NCI-H345 treated with DMSO at 0.1 percent for 48 hours (cell line): Measurements from ENCODE around the gene GALNT17.
"Not testable (repeated sequence)": the region's sequence is repeated elsewhere in the genome, so short reads cannot be mapped to it uniquely, and the experiment has no call there.

Experiments
- DNase-seq: peaks from one replicate; lab custom pipeline; 2025; ENCODE audit not compliant: unreplicated experiment; lab: John Stamatoyannopoulos, UW

The GALNT17 gene

DNA sequence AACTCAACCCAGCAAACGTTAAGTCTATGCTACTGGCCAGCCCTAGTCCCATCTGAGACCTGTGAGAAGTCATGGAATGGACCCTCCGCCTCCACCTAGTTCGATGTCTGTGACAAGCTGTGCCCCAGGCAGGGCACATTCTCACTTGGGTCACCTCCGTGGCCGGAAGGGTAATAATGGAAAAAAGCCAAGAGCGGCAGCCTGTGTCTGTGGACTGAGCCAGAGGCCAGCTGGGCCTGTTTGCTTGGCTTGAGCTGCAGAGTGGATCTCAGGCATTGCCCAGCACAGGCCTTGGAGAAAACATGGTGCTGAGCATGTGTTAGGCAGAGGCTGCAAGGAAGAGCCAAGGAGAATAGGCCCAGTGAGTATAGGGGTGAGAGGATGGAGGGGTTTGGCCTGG is 97.8 kb downstream of the GALNT17 start:
- DNase-seq = no peak

DNA sequence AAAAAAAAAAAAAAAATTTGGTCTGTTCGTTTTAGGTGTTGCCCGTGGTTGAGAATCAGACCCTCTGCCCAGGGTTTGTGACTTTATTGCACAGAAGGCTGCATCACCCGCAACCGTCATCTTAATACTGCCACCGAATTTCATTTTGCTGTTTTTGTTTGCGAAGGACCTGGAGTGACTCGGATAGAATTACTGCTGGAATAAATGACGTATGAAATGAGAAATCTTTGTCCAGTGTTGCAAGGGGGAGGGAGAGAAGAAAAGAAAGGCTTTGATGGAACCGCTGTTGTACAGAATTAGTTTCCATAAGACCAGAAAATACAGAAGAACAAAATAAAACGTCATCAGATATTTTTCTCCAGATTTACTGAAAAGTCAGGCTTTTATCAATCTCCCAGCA is 103.3 kb downstream of the GALNT17 start:
- no peak for DNase-seq

DNA sequence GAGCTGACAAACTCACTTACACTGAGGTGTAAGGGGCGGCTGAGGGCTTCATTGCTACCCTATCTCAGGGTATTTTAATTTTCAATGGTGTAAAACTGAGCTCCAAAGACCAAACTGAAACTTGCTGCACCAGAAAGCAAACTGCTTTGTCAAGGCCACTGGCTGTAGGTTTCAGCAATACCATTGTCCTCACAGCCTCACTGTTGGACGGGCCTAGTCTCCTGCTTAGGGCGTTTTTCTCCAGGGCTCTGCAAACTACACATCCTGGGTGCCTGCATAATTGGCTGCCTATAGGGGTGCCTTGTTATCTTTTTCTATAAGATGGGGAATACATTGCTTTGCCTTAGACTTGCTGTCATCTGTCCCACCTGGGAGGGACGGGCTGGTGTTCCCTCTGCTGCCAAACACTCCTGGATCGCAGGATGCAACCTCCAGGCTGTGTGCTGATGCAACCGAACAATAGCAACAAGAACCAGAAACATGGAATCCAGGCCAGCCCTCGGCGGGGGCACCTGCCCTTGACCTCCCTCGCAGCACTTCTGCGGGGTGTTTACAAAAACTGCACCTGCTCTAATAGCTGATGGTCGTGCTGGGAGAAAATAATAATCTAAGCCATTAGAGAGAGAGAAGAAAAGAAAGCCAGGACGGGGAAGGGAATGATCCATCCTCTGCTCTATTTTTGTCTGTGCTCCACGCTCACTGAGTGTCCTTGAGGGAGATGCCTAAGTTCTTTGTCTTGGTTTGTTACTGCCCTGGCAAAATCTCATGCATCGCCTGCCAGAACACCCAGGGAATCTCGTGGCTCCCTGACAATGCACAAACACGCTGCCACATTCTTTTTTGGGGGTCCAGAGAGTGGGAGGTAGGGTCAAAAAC is 104.5 kb downstream of the GALNT17 start:
- DNase-seq = no peak

DNA sequence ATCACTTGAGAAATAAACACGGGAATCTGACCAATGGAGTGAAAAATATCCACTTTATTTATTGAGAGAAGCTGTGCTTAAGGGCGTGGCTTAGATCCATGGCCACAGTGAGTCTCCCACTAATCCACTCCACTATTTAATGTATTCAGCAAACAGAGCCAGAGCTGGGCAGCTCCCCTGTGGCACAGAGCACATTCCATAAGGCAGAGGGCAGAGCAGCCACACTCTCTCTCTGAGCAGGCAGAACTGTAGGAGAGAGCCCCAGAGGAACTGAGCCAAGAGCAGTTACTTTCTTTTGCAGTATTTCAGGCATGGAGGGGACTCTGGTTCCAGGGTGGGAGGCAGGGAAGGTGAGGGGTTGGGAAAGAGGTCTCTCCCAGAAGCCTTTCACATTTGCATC is 106.0 kb downstream of the GALNT17 start:
- DNase-seq = no peak

DNA sequence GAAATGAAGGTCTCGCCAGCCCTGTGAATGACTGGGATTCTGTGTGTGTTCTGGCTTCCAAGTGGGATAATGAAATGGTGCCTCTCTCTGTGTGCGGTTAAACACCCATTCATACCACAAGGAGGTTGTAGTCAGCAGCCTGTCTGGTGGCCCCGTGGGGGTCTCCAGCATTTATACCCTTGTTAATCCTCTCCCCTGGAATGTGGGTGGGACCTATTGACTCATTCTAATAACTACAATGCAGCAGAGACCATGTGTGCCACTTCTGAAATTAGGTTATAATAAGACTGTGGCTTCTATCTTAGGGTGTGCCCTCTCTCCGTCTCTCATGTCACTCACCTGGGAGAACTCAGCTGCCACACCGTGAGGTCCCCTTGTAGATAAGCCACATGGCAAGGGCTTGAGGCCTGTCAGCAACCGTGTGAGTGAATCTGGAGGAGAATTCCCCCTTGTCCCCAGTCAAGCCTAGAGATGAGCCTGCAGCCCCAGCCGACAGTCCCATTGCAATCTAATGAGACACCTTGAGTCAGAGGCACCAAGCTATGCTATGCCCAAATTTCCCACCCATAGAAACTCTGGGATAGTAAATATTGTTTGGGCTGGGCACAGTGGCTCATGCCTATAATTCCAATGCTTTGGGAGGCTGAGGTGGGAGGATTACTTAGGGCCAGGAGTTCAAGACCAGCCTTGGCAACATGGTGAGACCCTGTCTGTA is 106.8 kb downstream of the GALNT17 start:
- DNase-seq = no peak

DNA sequence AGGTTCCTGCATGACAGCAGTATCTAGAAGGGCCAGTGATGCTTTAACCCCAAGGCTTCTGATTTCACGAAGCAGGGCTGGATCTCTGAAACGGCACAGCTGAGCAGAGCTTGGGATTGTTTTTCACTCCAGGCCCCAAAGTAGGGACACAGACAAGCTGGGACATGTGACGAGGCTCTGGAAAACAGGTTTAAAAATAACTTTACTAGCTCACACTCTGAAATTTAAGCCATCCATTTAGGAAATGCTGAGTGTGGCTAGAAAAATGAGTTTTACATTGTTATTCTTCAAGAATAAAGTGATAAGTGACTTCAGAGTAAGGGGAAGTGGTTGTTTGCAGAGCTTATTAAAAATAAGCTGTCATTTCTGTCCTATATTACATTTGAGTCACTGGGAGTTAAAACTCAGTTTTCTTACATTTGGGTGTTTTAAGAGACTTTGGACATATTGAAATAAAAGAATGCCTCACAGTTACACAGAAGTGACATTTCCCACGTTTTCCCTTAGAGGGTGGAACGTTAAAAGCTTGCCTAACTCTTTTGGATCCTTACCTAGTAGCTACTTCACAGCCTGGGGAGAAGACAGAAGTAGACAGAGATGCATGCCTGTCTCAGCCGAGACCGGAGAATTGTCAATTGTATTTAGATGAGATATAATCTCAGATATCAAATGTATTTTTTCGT is 107.8 kb downstream of the GALNT17 start:
- DNase-seq = no peak

DNA sequence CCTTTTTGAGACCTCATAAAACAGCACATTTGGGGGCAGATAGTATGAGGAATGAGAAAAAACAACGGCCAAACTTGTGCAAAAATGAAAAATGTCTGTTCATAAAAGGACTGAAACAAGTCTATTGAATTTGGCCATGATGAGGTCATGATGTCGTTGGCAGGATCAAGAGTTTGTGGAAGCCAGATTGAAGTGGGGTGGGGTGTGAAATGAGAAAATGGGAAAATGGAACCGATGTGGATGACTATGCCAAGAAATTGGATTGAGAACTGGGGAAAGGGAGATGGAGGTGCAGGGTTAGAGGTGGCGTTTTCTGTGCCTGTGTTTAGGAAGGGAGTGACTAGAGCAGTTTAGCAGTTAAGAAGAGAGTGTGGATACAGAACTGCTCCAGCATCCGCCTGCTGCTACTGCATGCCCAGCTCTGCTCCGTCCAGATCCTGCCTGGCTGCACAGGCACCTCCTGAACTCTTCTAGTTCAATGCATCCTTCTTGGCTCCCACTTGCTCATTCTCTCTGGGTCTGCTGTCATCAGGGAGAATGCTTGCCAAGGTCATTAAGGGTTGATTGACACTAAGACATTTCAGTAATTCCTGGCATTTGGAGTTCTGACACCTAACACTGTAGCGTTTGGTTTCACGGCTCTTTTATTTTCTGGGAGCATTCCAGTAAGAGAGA is 111.9 kb downstream of the GALNT17 start:
- DNase-seq = no peak

DNA sequence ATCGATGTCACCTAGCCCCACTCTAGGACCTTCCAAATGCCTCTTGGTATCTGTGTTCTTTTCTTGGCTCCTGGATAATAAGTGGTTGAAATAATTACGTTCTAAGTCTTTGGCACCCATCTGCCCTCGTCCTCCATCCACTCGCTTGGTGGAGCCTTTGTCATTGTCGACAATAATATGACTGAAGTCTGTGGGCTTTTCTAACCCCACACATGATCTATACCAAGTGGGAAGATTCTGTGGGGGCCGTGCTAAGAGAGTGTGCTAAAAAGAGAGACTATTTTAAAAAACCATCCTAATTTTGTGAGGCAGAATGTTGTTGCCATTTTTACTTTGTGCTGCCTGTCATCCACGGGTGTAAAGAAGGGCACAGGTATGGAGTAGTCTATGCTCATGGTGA is 113.1 kb downstream of the GALNT17 start:
- no peak for DNase-seq

DNA sequence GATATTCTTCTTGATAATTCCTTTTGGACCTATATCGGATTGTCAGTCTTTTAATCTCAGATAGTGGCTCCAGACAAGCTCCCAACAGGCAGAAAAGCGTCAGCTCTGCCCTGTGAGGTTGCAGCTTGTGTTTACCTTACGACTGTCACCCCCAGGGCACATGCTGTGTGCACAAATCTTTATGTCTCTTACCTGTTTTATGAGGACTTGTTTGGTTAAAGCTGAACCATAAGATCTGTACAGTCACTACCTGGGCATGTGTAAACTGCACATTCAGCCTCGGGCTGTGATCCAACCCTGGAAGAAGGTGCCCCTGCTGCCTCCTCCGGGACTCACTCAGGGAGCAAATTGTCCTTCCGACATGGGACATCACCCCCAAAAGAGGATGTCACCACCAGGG is 119.8 kb downstream of the GALNT17 start:
- no peak for DNase-seq

DNA sequence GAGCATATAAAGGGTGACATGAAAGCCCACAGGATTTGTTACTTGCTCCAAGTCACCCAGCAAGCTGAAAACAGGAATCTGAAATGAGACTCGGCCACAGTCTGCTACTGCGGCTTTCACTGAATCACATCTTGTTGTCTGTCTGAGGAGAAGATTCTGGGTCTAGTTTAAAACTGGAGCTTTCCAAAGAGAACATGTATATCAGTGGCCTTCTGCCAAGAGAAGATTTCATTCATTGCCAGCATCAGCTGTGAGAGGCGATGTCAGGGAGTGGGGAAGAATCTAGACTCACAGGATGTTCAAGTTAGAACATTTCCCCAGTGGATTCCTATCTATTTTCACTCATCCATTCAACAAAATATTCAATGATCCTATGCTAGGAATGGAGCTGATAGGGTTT is 122.8 kb downstream of the GALNT17 start:
- DNase-seq = no peak

DNA sequence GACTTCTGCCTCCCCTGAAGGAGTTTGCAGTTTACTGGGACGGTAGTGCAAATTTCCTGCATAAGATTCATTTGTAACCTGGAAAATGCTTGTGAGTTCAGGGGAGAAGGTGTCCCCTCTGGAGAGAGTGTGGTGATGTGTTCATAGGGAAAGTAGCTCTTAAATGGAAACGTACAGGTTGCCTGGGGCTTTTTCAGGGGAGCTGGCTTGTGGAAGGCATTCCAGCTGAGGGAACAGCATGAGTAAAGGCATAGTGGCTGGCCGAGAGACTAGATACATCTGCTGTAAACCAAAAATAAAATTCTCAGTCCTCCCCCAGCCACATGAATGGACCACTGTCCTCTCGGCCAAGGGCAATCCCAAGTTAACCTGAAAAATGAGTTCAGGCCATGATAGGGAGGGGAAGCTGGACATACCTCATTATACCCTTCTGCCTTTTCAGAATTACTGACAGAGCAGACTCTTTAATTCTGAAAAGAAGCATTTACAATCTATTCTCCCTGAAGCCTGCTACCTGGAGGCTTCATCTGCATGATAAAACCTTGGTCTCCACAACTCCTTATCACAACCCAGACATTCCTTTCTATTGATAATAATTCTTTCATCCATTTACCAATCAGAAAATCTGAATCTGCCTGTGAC is 123.7 kb downstream of the GALNT17 start:
- no peak for DNase-seq

DNA sequence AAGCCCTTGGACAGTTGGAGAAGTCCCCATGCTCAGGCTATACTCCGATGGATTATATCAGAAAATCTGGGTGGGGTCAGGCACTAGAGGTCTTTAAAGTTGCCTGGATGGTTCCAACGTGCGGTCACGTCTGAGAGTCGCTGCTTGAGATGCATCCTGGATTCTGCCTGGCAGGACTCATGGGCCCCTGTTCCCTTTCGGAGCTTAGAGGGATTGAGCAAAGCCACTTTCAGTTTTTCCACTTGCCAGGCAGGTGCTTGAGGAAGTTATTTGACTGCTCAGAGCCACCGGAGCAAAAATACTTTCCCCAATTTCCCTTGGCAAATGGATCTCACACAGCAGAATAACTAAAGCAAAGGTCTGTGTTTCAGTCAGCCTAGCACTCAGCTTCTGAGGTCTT is 129.1 kb downstream of the GALNT17 start:
- no peak for DNase-seq

DNA sequence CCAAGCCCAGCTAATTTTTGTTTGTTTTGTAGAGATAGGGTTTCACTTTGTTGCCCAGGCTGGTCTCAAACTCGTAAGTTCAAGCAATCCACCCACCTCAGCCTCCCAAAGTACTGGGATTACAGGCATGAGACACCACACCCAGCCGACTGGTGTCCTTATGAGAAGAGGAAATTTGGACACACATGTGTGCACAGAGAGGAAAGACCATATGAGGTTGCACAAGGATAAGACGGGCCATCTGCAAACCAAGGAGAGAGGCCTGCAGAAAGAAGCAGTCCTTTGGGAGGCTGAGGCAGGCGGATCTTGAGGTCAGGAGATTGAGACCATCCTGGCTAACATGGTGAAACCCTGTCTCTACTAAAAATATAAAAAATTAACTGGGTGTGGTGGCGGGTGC is 130.9 kb downstream of the GALNT17 start:
- DNase-seq = not testable (repeated sequence)

DNA sequence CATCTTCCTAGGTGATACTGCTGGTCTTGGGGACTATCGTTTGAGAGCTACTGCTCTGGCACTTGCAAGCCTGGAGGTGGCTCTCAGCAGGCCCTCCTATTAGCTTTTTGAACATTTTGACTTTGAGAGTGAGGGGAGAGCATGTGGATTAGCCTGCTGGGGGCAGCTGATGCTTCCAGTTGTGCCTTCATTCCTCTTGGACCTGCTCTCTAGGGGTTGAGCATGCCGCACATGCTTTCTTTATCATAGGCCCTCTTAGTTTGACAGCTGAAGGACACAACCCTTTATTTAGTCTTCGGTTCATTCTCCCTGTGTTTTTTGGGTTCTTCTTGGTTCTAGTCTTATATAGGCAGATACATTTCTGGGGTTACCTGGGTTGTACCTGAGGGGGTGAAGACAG is 132.1 kb downstream of the GALNT17 start:
- DNase-seq = no peak

DNA sequence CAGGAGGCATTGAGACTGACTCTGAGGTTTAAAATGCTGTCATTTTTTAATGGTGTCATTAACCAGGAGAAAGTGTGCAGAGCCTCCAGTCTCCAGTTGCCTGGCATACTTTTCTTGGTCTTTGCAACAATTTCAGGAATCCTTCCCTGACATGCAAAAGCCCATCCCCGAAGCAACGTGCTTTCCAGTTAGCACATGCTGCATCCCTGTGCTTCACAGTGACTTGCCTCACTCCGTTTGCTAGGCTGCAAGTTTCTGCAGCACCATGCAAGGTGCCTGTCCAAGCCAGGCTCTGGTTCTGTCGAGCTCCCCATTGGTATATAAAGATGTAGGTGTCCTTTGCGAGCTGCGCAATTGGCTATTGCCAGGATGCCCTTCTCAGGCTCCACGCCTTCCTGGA is 135.0 kb downstream of the GALNT17 start:
- DNase-seq = no peak

DNA sequence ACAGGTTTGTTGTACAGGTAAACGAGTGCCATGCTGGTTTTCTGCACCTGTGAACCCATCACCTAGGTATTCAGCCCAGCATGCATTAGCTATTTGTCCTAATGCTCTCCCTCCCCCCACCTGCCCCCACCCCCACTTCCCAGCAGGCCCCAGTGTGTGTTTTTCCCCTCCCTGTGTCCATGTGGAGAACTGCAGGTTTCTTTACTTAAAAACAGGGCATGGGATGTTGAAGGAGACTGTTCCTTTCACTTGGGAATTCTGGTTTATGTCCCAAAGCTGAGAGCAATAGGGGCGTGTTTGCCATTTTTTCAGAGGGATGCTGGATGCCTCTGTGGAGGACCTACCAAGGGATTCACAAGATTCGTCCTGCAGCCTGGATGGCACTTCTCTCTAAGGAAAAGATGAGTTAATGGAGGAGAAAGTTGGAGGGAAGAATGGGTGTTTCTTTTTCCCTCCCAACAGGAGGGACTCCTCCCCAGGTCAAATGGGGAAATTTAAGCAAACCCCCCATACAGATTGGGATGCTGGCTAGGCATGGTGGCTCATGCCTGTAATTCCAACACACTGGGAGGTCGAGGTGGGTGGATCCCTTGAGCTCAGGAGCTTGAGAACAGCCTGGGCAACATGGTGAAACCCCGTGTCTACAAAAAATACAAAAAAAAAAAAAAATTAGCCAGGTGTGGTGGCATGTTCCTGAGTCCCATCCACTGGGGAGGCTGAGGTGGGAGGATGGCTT is 136.0 kb downstream of the GALNT17 start:
- no peak for DNase-seq

DNA sequence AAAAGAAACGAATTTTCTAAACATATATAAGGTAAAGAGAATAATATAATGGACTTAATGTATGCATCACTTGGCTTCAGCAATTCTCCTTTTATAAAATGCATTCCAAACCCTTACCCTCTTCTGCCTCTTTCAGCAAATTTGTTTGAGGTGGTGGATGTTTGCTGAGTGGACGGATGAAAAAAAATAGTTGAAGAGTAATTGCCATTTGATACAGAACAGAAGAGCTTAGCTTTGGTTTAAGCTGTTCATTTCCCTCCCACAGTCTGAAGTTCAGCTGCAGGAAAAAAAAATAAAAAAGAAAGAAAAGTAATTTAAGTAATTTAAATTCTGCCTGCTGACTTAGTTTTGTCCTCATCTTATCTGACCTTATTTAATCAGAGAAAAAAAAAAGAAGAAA is 138.6 kb downstream of the GALNT17 start:
- DNase-seq = no peak

DNA sequence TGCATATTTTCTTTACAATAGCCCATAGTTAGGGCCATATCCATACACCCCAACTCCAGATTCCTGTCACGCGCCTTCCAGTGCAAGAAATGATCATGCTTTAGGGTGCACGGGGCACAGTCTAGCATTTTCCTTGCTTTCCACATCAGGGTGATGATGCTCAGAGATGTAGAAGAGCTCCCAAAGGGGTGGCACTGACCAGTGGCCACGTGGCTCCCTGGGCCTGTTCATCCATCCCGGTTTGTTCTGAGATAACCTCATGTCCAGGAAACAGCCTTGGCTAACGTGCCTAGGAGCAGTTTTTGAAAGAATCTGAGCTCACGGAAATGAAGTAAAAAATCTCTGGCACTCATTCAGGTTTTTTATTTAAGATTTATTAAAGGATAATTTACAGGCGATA is 139.3 kb downstream of the GALNT17 start:
- no peak for DNase-seq

DNA sequence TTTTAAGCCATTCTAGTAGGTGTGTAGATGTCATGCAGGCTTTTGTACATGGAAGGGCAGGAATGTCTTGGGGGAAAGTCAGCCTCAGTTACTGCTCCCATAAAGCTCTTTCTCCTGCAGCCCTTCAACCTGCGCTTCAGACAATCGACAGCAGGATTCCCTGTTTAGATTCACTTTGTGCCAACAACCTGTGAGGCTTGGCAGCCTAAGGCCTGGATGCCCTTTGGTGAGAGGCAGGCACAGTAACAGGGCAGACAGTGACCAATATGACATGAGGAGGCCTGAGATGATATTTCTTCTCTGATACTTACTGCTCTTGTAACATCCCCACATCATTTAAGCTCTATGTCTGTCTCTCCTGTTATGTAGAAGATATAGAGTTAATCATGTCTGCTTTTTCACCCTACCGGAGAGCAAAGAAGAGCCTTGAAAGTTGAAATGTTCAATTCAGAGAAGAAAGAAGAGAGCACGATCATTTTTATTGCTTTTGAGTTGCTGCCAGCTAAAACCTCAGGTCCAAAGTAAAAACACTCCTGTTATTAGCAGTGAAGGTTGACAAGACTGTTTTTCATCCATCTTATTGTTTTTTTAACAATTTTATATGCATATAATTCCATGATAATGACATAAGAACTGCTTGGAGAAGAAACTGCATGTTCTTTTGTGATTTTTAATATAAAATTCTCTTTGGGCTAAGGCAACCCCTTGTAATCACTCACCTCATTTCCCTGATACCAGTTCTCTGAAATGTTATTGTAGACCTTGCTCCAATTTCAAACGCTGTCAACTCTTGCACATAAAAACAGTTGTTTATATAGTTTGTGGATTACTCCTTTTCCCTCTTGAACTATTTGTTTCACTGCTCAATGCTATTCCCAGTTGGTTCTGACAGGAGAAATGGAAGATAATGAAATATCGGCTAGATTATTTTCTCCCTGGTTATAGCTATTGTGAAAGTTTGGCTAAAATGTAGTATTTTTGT is 140.9 kb downstream of the GALNT17 start:
- no peak for DNase-seq
